Right kidney (tissue), 1 donor: Measurements from ENCODE around the gene PNPLA1.
"Not testable (repeated sequence)": the region's sequence is repeated elsewhere in the genome, so short reads cannot be mapped to it uniquely, and the experiment has no call there.

ENCODE experiments used
- DNase-seq: peaks from one replicate; pipeline ENCODE4 v3.0.0-alpha.2; 2016

PNPLA1 gene

DNA sequence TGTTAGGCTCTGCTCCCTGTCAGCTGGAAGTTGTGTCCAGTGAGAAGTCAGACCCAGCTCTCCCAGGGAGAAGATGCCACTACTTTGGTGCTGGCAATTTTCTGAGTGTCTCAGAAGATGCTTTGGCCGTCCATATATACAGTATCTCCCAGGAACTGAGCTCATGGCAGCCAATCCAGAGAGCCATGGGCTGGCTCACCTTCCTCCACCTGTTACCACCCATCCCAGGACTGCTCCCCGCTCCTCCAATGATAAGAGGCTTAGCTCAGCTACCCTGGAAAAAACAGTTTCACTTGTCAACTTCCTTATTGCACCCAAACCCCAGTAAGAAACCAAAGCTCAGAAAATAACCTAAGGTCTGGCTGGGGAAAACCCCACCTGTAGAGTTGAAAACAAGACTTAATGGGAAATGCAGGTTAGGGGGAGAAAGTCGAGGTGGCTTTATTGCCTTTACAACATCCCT, 67.0 kb downstream of the PNPLA1 start, which contains the start of gene BNIP5:
Gene BNIP5, minus strand, starts transcription at position 110 of the 463 bp plus-strand sequence. CDS start 6,198 bp downstream, outside the sequence.
- DNase-seq = no peak

DNA sequence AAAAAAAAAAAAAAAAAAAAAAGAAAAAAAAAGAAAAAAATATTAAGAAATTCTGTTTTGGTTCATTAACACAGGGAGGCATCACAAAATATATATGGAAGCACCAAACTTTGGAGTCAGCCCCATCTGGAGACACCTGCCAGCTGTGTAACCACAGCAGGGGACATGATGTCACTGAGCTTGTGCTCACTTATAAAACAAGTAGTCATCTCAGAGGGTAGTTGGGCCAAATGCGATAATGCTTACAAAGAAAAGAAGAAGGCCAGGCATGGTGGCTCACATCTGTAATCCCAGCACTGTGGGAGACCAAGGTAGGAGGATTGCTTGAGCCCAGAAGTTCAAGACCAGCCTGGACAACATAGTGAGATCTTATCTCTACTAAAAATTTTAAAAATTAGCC, 68.0 kb downstream of the PNPLA1 start:
- no peak for DNase-seq

GRCh38 chr6:36338223-36338622, 68.4 kb downstream of the PNPLA1 start:
- not testable (repeated sequence) for DNase-seq

GRCh38 chr6:36339146-36339545, 69.3 kb downstream of the PNPLA1 start:
- no peak for DNase-seq

DNA sequence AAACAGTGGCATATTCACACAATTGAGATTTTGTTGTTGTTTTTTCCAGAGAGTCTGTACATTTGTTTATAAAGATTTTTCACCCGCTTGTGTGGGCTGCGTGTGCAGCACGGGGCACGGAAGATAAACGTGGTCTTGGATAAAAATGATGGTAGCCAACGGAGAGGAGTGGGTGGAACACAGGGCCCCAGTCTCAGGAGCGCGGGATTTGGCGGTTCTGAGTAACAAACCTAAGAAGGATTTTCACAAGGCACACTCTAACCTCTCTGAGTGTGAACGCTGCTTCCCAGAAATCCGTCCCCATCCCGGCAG, 70.4 kb downstream of the PNPLA1 start:
- DNase-seq = no peak

DNA sequence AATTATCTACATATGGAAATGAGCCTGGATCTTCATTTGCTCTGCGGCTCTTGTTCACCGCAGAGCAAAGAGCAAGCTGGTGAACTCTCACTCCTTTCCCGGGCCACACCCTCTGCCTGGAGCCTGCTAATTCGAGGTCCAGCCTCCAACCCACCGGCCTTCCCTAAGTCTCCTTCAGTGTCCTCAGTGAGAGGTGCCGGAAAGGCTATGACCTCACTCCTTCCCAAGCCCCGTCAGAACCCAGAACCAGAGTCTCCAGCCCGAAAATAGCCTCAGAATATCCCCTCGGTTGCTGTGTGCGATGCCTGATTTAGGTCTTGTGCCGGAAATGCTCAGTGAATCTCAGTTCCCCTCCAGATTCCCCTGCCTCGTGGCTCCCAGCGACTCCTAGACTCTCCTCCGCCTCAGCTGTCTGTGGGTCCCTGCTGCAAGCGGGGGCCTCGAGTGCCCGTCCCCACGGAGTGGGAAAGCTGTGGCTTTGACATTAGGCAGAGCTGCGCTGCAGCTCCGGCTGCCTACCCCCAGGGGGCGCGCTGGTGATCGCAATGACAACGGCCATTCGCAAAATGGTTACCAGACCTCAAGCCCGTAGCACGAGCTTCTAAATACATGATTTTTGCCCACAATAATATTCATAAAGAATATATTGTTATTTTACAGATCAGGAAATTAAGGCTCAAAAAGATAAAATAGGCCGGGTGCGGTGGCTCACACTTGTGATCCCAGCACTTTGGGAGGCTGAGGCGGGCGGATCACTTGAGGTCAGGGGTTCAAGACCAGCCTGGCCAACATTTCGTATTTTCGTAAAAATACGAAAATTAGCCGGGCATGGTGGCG, 71.0 kb downstream of the PNPLA1 start:
- peak; percentile 76 for DNase-seq

DNA sequence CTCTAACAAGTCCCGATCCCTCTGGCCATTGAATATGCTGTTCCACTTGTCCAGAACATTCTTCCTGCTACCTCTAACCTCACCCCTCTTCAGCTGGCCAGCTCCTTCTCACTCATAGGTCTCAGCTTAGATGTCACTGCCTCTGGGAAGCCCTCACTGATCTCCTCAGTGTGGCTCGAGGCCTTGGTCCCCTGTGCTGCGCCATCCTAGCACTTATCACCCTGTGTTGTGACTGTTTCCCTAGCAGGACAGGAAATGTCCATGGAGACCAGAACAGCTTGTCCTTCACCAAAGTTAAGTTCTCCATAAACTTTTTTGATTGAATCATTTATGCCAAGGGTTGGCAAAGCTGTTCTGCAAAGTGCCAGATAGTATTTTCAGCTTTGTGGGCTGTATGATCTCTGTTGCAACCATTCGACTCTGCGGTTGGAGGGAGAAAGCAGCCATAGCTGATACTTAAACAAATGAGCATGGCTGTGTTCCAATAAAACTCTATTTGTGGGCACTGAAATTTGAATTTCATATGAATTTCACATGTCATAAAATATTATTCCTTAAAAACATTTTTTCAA, 73.3 kb downstream of the PNPLA1 start:
- no peak for DNase-seq

- DNase-seq = no peak
Measured at GRCh38 chr6:36345681-36346466, 76.0 kb downstream of the PNPLA1 start.

GRCh38 chr6:36346486-36347273, 76.8 kb downstream of the PNPLA1 start:
- DNase-seq = no peak

GRCh38 chr6:36347621-36348020, 77.8 kb downstream of the PNPLA1 start:
- no peak for DNase-seq

DNA sequence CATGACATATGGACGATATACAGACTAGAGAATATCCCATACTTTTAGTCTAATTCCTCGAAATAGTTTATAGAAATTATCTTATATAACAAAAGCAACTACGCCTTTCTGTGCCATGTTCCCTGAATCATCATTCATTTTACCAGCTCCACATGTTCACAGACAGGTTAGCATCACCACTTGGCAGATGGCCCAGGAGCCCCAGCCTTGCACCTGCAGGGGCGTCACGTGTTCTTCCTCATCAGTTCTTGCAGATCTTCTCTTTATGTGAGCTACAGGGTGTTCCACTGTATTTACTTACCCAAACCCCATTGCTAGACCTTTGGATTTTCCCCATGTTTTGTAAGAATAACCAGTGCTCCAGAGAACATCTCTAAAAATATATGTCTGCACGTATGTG, 79.4 kb downstream of the PNPLA1 start:
- DNase-seq = no peak

- no peak for DNase-seq
Measured at GRCh38 chr6:36350082-36350481, 80.2 kb downstream of the PNPLA1 start.

DNA sequence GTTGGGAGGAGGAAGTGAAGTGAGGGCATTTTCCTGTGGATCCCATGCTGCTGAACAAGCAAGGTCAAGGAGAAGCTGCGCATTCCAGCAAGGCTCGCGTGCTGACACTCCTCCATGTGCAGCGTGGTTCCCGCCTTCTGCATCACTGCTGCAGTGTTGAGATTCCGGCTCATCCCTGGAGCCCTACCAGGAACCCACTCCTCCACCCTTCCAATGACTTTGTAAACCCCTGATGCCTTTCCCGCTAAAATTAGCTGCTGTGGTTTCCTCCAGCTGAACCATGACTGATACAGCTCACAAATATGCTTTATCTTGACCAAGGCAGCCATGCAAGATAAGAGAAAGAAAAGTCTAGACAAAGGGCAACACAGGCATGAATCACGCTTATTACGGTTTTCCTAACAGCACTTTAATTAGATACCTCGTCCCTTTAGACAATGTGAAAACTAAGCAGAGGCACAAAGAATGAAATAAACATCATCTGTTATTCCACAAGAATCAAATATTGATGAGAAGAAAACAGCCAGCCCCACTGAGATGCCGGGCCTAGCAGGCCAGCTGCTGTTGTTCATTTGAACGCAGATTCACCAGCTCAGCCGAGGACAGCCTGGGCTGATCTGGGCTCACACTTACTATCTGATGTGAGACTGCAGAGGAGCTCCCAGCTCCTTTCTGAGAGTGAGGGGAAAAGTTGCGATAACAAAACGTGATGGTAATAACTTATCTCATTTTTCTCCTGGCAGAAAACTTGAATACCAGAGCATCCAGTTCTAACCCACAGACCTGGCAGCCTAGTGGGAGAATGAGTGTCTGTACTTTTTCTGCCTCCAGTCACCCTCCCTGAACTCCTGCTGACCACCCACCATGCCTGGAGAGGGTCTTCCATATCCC, 81.1 kb downstream of the PNPLA1 start:
- DNase-seq = no peak

- no peak for DNase-seq
Measured at GRCh38 chr6:36352477-36353157, 82.8 kb downstream of the PNPLA1 start.

DNA sequence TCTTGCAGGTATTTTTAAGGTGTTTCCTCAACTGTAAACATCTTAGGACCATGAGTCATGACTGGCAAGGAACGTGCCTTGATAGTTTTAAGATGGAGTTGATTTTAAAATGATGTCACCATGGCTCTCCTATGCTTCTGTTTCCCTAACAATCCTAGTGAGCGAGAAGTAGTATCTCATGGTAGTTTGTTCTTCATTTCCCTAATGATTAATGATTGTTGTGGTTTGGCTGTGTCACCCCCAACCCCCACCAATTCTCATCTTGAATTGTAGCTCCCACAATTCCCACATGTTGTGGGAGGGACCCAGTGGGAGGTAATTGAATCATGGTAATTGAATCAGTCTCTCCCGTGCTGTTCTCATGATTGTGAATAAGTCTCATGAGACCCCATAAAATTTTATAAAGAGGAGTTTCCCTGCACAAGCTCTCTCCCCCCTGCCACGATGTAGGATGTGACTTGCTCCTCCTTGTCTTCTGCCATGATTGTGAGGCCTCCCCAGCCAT, 83.6 kb downstream of the PNPLA1 start:
- DNase-seq = no peak

DNA sequence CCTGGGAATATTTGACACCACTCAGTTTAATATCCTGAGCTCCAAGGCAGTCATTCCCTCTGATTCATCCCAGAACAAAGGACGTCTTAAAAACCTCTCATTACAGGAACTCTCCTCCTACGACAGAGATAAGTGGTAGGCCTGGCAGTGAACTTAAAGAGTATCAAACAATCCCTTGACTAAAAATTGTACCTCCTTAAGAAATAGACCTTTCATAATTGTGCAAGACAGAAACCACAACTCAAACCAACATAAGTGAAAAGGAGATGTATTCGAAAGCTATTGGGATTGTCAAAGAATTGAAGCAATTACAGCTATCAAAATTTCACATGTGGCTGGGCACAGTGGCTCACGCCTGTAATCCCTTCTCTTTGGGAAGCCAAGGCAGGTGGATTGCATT, 86.0 kb downstream of the PNPLA1 start:
- DNase-seq = no peak

DNA sequence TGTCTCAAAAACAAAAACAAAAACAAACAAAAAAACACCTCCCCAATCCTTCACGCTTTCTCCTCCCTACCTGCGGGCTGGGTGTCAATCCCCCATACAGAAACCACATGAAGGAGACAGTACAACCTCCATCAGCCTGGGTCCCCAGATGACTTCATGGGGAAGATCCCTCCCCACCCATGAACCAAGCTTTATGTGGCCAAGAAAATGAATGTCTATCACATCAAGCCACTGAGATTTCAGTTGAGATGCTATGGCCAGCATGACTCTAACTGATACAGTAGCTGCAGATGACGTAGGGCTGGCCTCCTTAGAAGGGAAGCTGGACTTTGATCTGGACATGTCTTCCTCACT, 88.0 kb downstream of the PNPLA1 start:
- peak; percentile 15 for DNase-seq
